ENCODE results near the gene ZNRD2.

The ZNRD2 gene

DNA sequence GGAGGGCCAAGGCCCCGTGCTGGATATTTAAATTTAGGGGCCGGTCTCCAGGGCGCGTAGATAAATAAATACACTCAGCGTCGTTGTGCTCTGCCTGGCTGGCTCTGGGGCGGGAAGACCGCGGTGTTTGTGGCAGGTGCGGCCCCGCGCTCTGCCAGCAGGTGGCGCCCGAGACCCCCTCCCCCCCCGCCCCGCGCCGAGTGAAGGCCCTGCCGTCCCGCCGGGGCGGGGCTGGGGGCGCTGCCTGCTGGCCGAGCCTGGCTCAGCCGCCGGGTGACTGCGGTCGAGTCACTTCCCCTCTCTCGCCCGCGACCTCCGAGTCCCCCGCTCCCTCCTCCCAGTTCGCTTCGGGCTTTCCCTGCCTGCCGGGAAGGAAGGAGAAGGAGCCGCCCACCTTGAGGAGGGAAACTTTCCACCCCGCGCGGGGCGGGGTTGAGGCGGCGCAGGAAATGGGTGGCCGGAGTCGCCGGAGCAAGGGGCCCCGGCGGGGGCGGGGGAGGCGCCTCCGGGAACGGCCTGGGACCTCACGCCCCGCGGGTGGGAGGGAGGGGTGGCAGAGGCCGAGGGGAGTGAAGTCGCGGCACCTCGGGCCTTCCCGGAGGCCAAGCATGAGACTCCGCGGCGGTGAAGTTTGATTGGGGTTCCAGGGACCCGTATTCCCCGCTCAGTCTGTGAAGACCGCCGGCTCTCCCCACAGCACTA lies 4.0 kb downstream of the ZNRD2 start:
- peak; percentile 96 for DNase-seq

DNA sequence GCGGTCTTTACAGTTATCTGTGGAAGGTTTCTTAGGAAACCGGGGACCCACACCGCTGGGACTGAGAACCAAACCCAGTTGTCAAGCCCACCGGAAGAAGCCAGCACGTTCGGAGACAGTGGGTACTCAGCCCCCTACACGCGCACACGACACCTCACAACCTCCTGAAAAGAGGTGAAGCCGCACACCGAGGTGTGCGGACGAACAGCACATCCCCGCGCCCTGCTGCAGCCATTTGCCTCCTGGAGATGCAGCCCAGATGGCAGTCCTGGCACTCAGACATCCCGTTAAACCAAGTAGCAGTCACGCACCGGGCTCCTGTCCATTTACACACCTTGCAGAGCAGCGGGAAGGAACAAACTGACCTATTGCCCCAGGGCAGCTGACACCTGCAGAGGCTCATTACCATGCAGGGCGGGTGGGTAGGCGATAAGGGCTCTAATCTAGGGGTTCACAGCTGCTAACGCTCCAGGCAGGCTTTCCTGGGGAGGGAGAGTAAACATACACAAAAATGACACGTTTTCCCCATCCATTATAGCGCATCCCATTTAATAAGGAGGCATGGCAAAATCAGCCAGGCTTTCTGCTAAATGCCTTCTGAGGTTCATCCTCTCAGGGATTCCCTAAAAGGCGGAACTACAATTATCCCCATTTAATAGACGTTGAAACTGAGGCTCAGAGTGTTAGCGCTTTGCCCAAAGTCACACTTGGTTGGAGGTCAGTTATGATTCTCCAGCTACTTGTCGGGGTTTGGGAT lies 4.7 kb downstream of the ZNRD2 start:
- no peak for DNase-seq

DNA sequence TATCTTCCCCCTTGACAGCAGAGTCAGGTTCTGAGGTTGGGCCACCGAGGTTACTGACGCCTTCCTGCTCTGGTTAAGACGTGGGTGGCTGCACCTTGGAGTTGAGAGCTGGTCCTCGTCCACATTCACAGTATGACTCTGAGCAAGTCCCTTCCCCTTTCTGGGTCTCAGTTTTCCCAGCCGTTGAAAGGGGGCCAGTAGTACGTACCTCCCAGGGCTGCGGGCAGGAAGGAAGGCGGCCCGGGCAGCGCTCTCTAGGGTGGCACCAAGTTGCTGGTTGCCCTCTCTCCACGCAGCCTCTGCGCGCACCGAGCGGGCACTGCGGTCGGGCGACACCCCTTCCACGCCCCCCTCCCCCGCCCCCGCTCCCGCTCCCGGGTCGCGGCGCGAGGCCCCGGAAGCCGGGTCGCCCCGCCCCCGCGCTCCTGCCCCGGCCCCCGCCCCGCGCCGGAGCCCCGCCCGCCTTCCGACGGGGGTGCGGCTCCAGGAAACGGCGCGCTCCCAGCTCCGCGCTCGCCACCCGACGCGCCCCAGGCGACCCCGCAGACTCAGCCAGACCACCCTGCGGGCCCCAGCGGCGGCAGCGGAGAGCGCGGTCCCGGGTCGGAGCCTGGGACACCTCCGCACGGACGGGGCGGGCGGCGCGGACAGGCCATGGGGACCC lies 5.4 kb downstream of the ZNRD2 start, which contains the start of gene EHBP1L1:
Gene EHBP1L1 (plus strand): TSS at position 486 of the 664 bp plus-strand sequence. CDS start 250 bp downstream, outside the sequence.
- peak; percentile 55 for DNase-seq

DNA sequence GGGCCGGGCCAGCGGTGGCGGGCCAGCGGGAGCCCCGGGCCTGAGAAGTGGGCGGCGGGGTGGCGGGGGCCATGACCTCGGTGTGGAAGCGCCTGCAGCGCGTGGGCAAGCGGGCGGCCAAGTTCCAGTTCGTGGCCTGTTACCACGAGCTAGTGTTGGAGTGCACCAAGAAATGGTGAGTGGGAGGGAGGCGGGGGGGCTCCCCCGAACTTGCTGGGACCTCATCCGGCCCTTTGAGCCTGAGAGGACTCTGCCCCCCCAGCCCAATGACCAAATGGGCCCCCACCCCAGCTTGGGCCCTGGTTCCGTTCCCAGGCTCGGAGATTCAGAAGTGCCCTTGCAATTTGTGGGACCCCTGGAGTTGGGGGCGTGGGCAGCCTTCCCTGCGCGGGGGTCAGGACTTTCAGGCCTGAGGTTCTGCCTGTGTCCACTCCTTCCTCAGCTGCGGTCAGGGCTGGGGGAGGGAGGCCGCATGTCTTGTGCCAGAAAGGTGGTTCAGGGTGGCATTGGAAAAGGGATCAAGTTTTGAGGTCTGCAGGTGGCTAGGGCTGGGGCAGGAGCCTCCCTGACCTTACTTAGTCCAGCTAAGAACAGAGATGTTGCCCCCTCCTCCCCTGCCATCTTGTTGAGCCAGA lies 6.1 kb downstream of the ZNRD2 start:
- DNase-seq: no peak

DNA sequence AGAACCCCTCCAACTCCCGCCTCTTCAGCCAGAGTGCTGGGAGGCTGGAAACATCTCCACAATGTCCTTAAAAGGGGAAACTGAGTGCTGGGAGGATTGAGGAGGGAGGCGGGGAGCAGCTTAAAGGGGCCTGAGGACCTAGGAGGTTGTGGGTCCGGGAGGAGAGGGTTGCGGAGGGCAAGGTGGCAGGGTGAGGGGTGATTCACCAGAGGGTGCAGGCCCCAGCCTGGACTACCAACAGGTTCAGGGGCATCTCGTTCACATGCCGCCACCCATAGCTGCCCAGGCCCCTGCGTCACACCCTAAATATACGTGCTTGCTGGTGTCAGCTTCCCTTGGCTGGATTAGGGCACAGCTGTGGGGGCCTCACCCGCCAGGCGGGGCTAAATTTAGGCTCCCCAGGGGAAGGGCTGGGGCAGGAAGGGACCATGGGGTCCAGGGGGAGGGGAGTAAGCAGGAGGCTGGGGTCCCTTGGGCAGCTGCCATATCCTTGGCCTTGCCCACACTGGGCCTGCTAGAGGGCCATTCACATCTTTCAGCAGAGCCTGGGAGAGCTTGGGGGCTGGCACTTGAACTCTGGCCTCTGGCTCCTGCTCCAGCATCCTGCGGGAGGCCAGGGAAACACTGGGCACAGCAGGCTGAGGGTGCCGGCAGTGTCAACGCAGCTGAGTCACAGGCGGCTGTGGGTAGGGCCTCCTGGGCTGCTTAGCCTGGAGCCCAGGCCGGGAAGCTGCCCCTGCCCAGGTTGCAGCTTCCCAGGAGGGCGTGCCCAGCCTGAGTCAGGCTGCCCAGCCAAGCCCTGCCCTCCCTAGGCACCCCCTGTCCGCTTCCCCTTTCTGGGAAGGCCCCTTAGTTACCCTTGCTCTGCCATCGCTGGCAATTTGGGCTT lies 6.8 kb downstream of the ZNRD2 start:
- DNase-seq: no peak

DNA sequence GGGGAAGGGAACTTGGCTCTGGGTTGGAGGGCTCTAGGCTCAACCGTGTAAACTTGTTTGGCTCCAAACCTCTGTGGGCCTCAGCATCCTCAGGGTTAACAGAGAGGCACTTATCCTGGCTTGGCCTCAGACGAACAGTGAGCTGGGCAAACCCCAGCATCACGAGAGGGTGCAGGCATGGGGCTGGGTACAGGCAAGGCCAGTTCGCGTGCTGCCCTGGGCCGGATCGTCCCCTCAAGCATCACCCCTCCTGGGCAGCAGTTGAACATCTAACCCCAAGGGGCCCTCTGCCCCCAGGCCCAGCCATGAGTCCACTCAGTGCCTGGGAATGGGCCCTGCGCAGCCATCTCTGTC lies 7.5 kb downstream of the ZNRD2 start:
- no peak for DNase-seq

DNA sequence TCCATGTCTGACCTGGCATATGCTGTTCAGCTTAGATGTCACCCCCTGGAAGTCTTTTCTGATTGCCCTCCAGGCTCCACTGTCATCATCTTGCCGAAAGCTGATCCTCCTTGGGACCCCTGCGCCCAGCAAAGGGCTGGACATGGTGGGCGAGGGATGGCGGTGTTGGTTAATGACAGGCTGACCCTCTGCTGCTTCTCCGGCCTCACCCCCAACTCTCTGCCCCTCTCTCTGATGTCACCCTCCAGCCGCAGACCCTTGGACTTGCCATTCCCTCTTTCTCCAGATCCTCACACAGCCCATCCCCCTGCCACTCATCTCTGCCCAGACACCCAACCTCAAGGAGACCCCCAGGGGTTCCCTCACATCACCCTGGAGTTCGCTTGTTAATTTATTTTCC lies 7.9 kb downstream of the ZNRD2 start:
- DNase-seq: no peak

DNA sequence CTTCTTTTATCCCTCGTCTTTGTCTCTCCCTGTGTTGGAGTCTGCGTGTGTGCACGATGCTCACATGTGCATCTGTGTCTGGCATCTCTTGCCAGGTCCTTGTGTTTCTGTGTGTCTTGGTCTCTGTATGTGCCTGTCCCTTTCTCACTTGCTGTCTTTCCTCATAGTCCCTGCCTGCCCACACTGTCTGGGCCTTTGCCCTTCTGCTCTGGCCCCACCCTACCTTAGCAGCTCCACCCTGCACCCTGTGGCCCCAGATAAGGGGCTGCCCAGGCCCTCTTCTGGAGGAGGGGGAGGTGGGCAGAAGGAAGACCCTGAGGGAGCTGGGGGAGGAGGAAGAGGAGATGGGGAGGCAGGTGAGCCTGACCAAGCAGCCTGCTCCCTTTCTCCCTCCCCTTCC lies 8.4 kb downstream of the ZNRD2 start:
- no peak for DNase-seq

DNA sequence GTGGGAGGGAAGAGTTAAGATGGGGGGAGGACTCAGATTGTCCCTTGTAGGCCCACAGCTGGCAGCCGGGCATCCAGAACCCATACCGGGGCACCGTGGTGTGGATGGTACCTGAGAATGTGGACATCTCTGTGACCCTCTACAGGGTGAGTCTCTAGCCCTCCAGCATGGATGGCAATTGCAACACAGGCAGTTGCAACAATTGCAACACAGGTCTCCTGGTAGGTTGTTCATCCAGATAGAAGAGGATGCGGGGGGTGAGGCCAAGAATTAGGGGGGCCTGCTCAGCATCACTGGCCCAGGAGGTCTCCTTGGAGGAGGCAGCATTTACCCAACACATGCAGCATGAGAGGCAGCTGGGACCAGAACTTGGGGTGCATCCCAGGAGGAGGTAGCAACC lies 9.0 kb downstream of the ZNRD2 start:
- DNase-seq: no peak

DNA sequence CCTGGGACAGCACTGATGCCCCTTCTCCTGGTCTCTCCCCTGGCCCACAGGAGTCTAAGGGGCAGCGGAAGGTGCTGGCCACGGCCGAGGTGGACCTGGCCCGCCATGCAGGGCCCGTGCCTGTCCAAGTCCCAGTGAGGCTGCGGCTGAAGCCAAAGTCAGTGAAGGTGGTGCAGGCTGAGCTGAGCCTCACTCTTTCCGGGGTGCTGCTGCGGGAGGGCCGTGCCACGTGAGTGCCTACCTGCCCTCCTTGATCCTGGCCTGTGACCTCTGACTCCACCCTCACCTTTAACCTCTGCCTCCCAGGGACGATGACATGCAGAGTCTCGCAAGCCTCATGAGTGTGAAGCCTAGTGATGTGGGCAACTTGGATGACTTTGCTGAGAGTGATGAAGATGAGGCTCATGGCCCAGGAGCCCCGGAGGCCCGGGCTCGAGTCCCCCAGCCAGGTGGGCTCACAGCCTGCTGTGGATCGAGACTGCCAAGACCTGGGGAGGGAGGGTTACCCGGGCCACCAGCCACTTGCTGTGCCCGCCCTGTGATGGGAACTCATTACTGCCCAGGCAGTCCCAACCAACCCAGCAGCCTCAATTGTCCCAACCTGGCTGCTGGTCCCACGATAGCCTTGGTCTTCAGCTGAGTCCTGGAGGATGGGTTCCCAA lies 9.9 kb downstream of the ZNRD2 start:
- DNase-seq: no peak

DNA sequence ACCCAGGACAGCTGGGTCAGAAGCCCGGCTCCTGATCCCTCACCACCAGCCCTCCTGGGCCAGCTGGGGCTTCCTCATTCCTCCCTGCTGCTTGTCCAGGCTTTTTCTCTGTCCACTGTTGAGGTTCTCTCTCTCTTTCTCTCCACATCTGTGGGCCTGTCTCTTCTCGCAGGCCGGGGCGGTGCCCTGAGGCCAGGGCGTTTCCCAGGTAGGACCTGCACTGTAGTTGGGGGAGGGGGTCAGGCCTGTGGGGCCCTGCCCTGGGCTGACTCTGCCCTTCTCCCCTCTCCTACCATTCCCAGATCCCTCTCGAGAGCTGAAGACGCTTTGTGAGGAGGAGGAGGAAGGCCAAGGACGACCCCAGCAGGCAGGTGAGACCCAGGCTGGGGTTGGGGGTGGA lies 10.5 kb downstream of the ZNRD2 start:
- DNase-seq: no peak

DNA sequence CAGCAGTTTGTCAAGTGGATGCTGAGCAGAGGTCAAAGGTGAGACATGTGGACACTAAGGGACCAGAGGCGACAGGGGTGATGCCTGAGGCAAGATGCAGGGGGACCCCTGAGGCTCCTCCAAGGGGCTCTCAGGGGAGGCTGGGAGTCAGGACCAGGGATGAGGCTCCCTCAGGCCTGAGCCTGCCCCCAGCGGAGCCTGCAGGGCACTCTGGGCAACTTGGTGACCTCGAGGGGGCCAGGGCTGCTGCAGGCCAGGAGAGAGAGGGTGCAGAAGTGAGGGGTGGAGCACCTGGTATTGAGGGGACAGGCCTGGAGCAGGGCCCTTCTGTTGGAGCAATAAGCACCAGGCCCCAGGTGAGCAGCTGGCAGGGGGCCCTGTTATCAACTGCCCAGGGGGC lies 11.7 kb downstream of the ZNRD2 start:
- DNase-seq: no peak

DNA sequence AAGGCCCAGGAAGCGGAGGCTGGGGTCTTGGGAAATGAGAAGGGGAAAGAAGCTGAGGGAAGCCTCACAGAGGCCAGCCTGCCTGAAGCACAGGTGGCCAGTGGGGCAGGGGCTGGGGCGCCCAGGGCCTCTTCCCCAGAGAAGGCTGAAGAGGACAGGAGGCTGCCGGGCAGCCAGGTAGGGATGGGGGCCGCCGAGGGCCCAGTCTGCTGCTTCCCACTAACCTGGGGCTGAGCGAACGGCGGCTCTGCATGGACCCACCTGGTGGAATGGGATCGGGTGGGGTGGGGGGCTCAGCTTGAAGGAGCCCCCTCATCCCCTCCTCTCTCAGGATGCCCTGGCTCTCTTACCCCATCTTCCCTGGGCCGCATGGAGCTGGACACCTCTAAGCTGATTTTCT lies 13.3 kb downstream of the ZNRD2 start:
- no peak for DNase-seq

DNA sequence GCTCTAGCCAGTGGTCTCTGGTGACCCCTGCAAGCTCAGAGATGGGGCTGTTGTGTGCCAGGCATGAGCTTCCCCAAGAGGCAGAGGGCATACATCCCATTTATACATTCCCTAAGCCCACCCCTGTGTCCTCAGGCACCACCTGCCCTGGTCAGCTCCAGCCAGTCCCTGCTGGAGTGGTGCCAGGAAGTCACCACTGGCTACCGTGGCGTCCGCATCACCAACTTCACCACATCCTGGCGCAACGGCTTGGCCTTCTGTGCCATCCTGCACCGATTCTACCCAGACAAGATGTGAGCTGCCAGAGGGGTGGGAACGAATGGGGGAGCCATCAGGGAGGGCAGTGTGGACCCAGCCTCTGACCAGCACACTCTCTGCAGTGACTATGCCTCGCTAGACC lies 13.8 kb downstream of the ZNRD2 start:
- no peak for DNase-seq

DNA sequence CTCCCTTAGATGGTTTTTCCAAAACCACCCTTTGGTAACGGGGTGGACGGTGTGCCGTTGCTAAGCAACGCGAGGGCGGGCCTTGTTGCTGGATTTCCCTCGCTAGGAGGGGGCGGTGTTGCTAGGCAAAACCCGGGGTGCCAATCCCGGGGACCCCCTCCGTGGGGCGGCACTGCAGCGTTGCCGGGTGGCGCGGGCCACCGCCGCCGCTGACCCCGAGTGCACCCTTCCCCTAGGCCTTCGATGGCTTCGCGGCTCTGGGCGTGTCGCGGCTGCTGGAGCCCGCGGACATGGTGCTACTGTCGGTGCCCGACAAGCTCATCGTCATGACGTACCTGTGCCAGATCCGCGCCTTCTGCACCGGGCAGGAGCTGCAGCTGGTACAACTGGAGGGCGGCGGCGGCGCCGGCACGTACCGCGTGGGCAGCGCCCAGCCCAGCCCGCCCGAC lies 14.5 kb downstream of the ZNRD2 start:
- DNase-seq: no peak

DNA sequence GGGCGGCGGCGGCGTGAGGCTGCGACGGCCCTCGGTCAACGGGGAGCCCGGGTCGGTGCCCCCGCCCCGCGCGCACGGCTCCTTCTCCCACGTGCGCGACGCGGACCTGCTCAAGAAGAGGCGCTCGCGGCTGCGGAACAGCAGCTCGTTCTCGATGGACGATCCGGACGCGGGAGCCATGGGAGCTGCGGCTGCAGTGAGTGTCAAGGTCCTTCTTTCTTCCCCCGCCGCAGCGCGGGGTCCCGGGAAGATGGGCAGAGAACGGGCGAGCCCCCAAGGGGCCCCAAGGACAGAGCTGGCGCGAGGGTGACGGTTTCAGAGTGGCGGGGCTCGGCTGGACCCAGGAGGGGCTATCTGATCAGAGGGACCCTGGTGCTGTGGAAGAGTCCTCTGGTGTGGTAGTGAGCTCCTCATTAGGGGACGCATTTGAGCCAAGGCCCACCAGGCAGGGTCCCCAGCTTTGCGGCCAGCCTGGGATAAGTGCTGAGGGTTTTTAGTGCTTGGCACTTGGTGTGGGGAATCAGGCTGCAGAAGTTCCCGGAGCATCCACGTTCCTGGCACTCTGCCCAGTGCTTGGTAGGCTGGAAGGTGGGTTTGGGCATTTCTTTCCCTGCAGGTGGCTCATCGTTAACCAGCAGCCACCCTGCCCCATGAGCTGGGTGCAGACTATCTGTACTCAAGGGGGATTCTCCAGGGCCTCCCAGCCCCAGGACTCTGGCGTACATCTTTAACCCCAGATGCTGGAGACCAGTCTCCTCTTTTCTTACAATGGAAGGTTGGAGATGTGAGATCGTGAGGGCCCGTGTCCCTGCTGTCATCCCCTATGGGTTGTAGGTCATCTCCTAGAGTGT lies 15.3 kb downstream of the ZNRD2 start:
- no peak for DNase-seq

DNA sequence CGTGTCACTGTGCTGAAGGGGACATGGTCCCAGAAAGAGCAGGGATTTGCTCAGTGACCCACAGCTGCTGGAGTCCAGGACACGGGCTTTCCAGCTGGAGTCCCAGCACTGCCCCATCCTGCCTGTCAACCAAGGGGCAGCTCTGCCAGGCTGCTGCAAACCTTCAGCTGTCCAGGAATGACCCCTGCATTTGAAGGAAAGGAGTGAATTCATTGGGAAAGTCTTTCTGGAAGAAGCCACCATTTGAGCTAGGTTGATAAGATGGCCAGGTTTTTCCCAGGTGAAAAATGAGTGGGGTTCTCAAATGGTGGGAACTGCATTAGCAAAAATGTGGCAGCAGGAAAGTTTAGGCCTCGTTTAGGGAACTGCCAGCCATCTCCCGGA lies 16.0 kb downstream of the ZNRD2 start:
- no peak for DNase-seq

DNA sequence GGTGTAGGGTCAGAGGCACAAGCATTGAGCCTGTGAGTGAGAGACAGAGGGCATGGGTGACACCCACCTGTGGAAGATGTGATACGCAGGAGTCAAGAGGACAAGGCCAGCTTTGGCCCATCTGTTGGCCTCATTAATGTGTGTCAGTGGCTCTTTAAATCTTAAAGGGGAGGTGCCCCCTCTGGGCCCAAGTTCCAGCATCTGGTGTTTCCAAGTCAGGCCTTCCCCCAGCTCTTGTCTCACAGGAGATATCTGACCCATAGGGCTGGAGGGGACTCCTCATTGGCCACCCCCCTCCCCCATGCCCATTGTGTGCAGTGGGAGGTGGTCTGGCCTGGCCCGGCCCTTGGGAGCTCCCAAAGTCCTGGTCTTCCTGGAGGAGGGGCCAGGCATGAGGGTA lies 16.4 kb downstream of the ZNRD2 start:
- DNase-seq: no peak

DNA sequence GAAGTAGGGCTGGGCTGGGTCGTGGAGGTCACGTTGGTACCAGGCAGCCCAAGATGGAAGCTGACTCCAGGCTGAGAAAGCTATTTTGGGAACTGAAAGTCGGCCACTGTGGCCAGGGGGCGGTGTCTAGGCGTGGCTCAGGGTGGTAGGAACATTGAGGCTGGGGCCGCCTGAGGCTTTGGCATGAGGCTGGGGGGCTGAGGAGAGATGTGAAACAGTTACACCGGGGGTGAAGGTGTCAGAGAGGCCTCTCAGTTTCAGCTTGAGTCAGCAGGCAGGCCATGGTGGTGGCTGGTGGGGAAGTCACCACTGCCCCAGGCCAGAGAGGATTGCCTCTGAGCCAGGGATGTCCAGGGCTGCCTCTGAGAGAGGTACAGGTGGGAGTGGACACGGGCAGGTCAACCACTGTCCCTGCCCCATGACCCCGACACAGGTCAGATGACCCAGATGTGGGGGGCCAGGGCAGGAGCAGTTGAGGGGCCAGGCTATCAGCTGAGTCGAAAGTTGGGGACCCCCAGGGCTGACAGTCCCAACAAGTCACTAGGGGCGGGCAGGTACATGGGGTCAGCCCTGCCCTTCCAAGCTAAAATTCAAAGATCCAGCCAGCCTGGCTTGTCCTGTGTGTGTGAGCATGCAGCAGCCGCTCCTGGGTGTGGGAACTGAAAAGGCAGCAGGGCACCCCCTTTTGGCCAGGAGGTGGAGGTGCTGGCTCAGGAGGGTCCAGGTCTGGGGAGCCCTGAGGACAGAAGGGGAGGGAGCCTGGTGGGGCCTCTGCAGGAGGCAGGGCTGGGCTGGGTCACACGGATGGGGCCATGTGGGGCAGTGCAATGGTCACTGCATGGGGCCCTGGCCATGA lies 18.1 kb downstream of the ZNRD2 start:
- peak; percentile 58 for DNase-seq
